Regular cardiac myocyte (primary cell): Measurements from ENCODE around the gene BBS4. TPM values are rescaled to one million over a fixed set of nuclear protein-coding genes. Genes with fewer than 3 reads are reported as not detected.

ENCODE experiments used
- total RNA-seq: library from RNA; depleted of rRNA; stranded (reverse); fragments of >200 nt; gene quantifications from 2 replicates; pipeline ENCODE4 v1.2.3, GENCODE V29; 2014

The BBS4 gene
- total RNA-seq, result 10.5 and 18.0 TPM in 2 replicates

GRCh38 chr15:72685925-72686794 is at the start of gene BBS4, which contains the start of gene HIGD2B:
Gene BBS4, plus strand, starts transcription at chr15:72686207. Its CDS starts 21 bp downstream, at chr15:72686228.
Gene HIGD2B, minus strand, starts transcription at chr15:72686182. Its CDS starts 9,808 bp downstream, at chr15:72676374.

DNA sequence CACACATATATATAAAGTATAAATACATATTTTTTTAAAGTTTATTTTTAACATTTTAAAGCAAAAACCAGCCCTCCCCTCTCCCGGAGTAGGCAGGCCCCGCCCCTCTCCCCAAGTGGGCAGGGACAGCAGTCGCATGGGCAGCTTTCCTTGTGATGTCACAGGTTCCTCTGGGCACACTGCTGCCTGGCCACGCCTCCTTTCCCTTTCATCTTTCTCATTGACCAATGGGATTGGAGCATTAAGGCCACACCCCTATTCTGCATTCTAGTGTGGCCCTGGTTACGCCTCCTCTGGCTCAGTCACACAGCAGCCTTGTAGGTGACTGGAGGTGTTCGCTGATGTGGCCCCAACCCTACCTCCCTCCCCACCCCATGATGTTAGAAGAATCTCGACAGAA is 31.6 kb upstream of the BBS4 start, which contains the start of gene GOLGA6B:
Gene GOLGA6B (plus strand): TSS at position 301 of the 400 bp plus-strand sequence. CDS start 41 bp downstream, at position 342.

GRCh38 chr15:72783640-72784455 is 97.8 kb downstream of the BBS4 start, which contains the start of gene ADPGK:
Gene ADPGK, minus strand, starts transcription at chr15:72783758. Its CDS starts 67 bp downstream, at chr15:72783691.

Other genes with a start within 250 kb of the BBS4 start
- 16.3 and 26.1 TPM in 2 replicates for gene ARIH1, start 211.9 kb upstream of the BBS4 start, total RNA-seq
- under 0.01 TPM in 1 of 2 replicates, not detected in the other for gene GOLGA6B, start 31.5 kb upstream of the BBS4 start, total RNA-seq
- gene HIGD2B, start within 50 bp of the BBS4 start, total RNA-seq, result not detected in 2 replicates
- gene ADPGK, start 97.6 kb downstream of the BBS4 start, total RNA-seq, result 71.0 and 73.6 TPM in 2 replicates